MM.1S (cell line): Measurements from ENCODE around the gene TCF7L2.

Experiments used
- EZH2 ChIP-seq: fragments of 300-600 bp; sonication (generic); optimal IDR thresholded peaks from 2 replicates; pipeline ENCODE3; 2017; ENCODE audit warnings: low read depth, mild to moderate bottlenecking, antibody characterized with exemption, low read length, mixed read lengths
- EZH2phosphoT487 ChIP-seq: fragments of 300-600 bp; sonication (generic); IDR thresholded peaks from 2 replicates; pipeline ENCODE4 v1.6.1; 2018; ENCODE audit warnings: antibody characterized with exemption, low read length
- TF ChIP-seq, protein P1 (sequence below): fragments of 300-600 bp; sonication (generic); IDR thresholded peaks from 2 replicates; pipeline ENCODE4 v1.5.1; 2016; ENCODE audit warnings: antibody characterized with exemption, low read length, mixed read lengths

DNA sequence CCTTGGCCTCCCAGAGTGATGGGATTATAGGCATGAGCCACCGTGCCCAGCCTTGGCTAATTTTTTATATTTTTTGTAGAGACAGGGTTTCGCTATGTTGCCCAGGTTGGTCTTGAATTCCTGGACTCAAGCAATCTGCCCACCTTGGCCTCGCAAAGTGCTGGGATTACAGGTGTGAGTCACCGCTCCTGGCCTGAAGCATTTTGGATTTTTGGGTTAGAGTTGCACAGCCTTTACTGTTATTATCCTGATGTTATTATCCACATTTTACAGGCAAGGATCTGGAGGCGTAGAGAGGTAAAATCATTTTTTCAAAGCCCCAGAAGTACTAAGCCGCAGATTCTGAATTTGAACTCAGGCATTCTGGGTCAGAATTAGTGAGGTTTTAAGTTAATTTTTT lies 75.4 kb downstream of the TCF7L2 start:
- TF ChIP-seq, protein P1, sequence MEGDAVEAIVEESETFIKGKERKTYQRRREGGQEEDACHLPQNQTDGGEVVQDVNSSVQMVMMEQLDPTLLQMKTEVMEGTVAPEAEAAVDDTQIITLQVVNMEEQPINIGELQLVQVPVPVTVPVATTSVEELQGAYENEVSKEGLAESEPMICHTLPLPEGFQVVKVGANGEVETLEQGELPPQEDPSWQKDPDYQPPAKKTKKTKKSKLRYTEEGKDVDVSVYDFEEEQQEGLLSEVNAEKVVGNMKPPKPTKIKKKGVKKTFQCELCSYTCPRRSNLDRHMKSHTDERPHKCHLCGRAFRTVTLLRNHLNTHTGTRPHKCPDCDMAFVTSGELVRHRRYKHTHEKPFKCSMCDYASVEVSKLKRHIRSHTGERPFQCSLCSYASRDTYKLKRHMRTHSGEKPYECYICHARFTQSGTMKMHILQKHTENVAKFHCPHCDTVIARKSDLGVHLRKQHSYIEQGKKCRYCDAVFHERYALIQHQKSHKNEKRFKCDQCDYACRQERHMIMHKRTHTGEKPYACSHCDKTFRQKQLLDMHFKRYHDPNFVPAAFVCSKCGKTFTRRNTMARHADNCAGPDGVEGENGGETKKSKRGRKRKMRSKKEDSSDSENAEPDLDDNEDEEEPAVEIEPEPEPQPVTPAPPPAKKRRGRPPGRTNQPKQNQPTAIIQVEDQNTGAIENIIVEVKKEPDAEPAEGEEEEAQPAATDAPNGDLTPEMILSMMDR = no peak
- no peak for TF ChIP-seq EZH2
- no peak for TF ChIP-seq EZH2phosphoT487
